ENCODE data around the gene UQCC5. TPM values are rescaled to one million over a fixed set of nuclear protein-coding genes. Genes with fewer than 3 reads are reported as not detected.

Gene UQCC5
- total and polyA plus RNA-seq, 2 donors (not counting 3 experiments of a cell fraction or from before 2014, with no cell fraction given): 9.9 to 22.6 TPM

DNA sequence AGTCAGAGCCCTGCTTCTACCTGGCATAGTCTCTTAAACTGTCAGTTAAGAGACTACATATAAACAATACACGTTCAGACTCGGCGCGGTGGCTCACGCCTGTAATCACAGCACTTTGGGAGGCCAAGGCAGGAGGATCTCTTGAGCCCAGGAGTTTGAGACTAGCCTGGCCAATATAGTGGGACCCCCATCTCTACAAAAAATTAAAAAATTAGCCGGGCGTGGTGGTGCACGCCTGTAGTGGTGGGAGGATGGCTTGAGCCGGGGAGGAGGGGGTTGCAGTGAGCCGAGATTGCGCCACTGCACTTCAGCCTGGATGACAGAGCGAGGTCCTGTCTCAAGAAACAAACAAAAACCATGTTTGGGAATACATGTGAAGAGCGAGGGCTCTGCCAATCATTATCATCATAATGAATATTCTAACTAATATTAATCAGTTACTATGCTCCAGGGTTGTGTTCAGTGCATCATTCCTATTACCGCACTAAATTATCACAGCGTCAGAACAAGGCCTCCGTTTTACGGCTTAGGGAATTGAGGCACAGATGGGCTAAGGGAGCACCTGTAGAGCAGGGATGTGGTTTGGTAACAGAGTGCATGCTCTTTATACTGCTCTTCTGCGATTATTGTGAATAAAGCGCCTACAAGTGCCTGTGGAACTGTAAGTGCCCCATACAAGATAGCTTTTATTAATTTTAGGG, 844 bp upstream of the UQCC5 start:
- FAIRE-seq (no peak), DNase-seq (ENCODE audit: low read depth, low spot score) (no peak)
- Histone ChIP-seq H3K4me2 (ENCODE audit: insufficient read depth, low read length) (peak overlapping the region; percentile 54), H3K36me3 (ENCODE audit: control insufficient read depth in 2 of 2, extremely low read depth in 1 of 2, insufficient read depth in 2 of 2, low read length in 2 of 2) (peaks cover under 1 to 2% of the 10 kb centered on the region in 2 experiments), H3K9ac (replicated peaks; ENCODE audit: extremely low read depth, insufficient read depth, low read length) (no peak overlapping the region), H3K27me3 (ENCODE audit: control insufficient read depth in 2 of 2, insufficient read depth in 2 of 2, low read length in 2 of 2) (no peaks in the 10 kb centered on the region), H3K27ac (ENCODE audit: insufficient read depth, low read depth, low read length) (no peak overlapping the region), H4K20me1 (replicated peaks; ENCODE audit: control insufficient read depth, extremely low read depth, insufficient read depth, low read length) (no peaks in the 10 kb centered on the region), H3K9me1 (replicated peaks; ENCODE audit: control insufficient read depth, extremely low read depth, insufficient read depth, low read length) (no peaks in the 10 kb centered on the region), H2AFZ (ENCODE audit: low read depth, low read length) (no peak overlapping the region), H3K4me1 (ENCODE audit: control insufficient read depth, extremely low read depth, insufficient read depth, low read length) (peaks cover 55% of the 10 kb centered on the region), H3K79me2 (ENCODE audit: control insufficient read depth, insufficient read depth, low read length) (peaks cover 57% of the 10 kb centered on the region), H3K9me3 (replicated peaks; ENCODE audit: control insufficient read depth, insufficient read depth, low read length) (no peaks in the 10 kb centered on the region), H3K4me3 (replicated peaks in 1 of 3; ENCODE audit: insufficient read depth in 1 of 3, low read depth in 1 of 3, low read length in 3 of 3) (no peak overlapping the region)
- TF ChIP-seq, protein P1, sequence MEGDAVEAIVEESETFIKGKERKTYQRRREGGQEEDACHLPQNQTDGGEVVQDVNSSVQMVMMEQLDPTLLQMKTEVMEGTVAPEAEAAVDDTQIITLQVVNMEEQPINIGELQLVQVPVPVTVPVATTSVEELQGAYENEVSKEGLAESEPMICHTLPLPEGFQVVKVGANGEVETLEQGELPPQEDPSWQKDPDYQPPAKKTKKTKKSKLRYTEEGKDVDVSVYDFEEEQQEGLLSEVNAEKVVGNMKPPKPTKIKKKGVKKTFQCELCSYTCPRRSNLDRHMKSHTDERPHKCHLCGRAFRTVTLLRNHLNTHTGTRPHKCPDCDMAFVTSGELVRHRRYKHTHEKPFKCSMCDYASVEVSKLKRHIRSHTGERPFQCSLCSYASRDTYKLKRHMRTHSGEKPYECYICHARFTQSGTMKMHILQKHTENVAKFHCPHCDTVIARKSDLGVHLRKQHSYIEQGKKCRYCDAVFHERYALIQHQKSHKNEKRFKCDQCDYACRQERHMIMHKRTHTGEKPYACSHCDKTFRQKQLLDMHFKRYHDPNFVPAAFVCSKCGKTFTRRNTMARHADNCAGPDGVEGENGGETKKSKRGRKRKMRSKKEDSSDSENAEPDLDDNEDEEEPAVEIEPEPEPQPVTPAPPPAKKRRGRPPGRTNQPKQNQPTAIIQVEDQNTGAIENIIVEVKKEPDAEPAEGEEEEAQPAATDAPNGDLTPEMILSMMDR (IDR thresholded peaks at IDR 0.05; ENCODE audit: extremely low read depth in 1 of 2, insufficient read depth in 1 of 2, low read depth in 1 of 2, low read length in 2 of 2): no peak
- TF ChIP-seq, protein P2, sequence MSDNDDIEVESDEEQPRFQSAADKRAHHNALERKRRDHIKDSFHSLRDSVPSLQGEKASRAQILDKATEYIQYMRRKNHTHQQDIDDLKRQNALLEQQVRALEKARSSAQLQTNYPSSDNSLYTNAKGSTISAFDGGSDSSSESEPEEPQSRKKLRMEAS (IDR thresholded peaks at IDR 0.05; ENCODE audit: insufficient read depth, insufficient read length): no peak
- TF ChIP-seq GATA2 (IDR thresholded peaks at IDR 0.05; ENCODE audit: insufficient read depth, insufficient read length, low read depth, low read length): no peak
- no peak for TF ChIP-seq POLR2A (IDR thresholded peaks at IDR 0.05; ENCODE audit: low read depth, low read length)
- TF ChIP-seq POLR2AphosphoS5 (IDR thresholded peaks at IDR 0.05; ENCODE audit: insufficient read depth, low read depth, low read length): no peak
- TF ChIP-seq EZH2 (IDR thresholded peaks at IDR 0.05; ENCODE audit: borderline replicate concordance, low read depth, low read length, severe bottlenecking): no peak
- TF ChIP-seq JUN (IDR thresholded peaks at IDR 0.05; ENCODE audit: borderline replicate concordance, insufficient read depth, insufficient read length, low read depth): no peak
- no peak for TF ChIP-seq MYC (IDR thresholded peaks at IDR 0.05; ENCODE audit: low read depth, low read length)
- TF ChIP-seq FOS (IDR thresholded peaks at IDR 0.05; ENCODE audit: borderline replicate concordance, insufficient read depth, low read length): no peak
- BruUV-seq (replicated peaks): no TSS peak
- dilution Hi-C loops (cut with MboI; ENCODE audit: extremely low pct_ligation_motif_present, low sequenced_read_pairs) (no loop called here), intact Hi-C loops (cut with micrococcal nuclease) (loop anchor here (1.0 kb wide), 1 partner anchor 40 kb away; the partner anchor contains the start of gene STAB1)
- POLR2A ChIA-PET: interaction anchor here (0.9 to 1.7 kb wide), 3 partner anchors 32 to 45 kb away, joined by 3 to 7 read pairs (median 7); partner anchors contain the start of gene STAB1
- CTCF ChIA-PET: interaction anchor here (0.8 to 1.6 kb wide), 4 partner anchors 9 to 64 kb away, joined by 3 to 6 read pairs (median 6); no protein-coding TSS in a partner anchor
